Activated T-cell treated with anti-CD3 and anti-CD28 coated beads for 4 hours (primary cell): ENCODE measurements around the gene DAP3.
A peak's percentile ranks its signal among the peaks of the same experiment; 100 is the strongest.
"Not testable (repeated sequence)": the region's sequence is repeated elsewhere in the genome, so short reads cannot be mapped to it uniquely, and the experiment has no call there.

Experiments used
- DNase-seq: peaks from one replicate; pipeline ENCODE4 v3.0.0-alpha.2; 2020

The DAP3 gene

GRCh38 chr1:155725142-155725541, 36.3 kb downstream of the DAP3 start:
- no peak for DNase-seq

- peak; percentile 13 for DNase-seq
Measured at GRCh38 chr1:155729031-155729898, 40.4 kb downstream of the DAP3 start.

- DNase-seq = no peak
Measured at GRCh38 chr1:155740995-155741394, 52.1 kb downstream of the DAP3 start.

GRCh38 chr1:155741908-155742307, 53.0 kb downstream of the DAP3 start:
- no peak for DNase-seq

GRCh38 chr1:155744711-155745283, 55.9 kb downstream of the DAP3 start:
- no peak for DNase-seq

- DNase-seq = peak; percentile 88
Measured at GRCh38 chr1:155745284-155746228, 56.7 kb downstream of the DAP3 start.

GRCh38 chr1:155747586-155747985, 58.7 kb downstream of the DAP3 start:
- DNase-seq = not testable (repeated sequence)

- DNase-seq = not testable (repeated sequence)
Measured at GRCh38 chr1:155748141-155748540, 59.2 kb downstream of the DAP3 start.

GRCh38 chr1:155759017-155759416, 70.1 kb downstream of the DAP3 start:
- DNase-seq = not testable (repeated sequence)

- no peak for DNase-seq
Measured at GRCh38 chr1:155759966-155760630, 71.2 kb downstream of the DAP3 start.

- DNase-seq = no peak
Measured at GRCh38 chr1:155760751-155761475, 72.0 kb downstream of the DAP3 start.

- no peak for DNase-seq
Measured at GRCh38 chr1:155761736-155762405, 73.0 kb downstream of the DAP3 start.

GRCh38 chr1:155763090-155763815, 74.4 kb downstream of the DAP3 start:
- not testable (repeated sequence) for DNase-seq

- DNase-seq = not testable (repeated sequence)
Measured at GRCh38 chr1:155763989-155764388, 75.1 kb downstream of the DAP3 start.

GRCh38 chr1:155767399-155767989, 78.6 kb downstream of the DAP3 start:
- DNase-seq = not testable (repeated sequence)

- DNase-seq = no peak
Measured at GRCh38 chr1:155769257-155769656, 80.4 kb downstream of the DAP3 start.

GRCh38 chr1:155773221-155773620, 84.3 kb downstream of the DAP3 start:
- DNase-seq = no peak

- DNase-seq = no peak
Measured at GRCh38 chr1:155776414-155776813, 87.5 kb downstream of the DAP3 start.

GRCh38 chr1:155777582-155777981, 88.7 kb downstream of the DAP3 start:
- DNase-seq = no peak
